Measurements from ENCODE around the gene LRRN2.

Gene LRRN2

GRCh38 chr1:204713541-204713940, 28.0 kb upstream of the LRRN2 start:
- TF ChIP-seq FOXM1 (IDR thresholded peaks at IDR 0.05; ENCODE audit: borderline replicate concordance, low read depth): no peak
- no peak for TF ChIP-seq EP300 (IDR thresholded peaks at IDR 0.05; ENCODE audit: borderline replicate concordance)
- no peak for TF ChIP-seq ZBTB7A (IDR thresholded peaks at IDR 0.05; ENCODE audit: low read depth)
- no peak for TF ChIP-seq TEAD4 (IDR thresholded peaks at IDR 0.05)
- no peak for TF ChIP-seq REST (IDR thresholded peaks at IDR 0.05; ENCODE audit: low read depth)
- no peak for TF ChIP-seq USF1 (IDR thresholded peaks at IDR 0.05)
- TF ChIP-seq YY1 (IDR thresholded peaks at IDR 0.05; ENCODE audit: low read depth): no peak
- no peak for TF ChIP-seq CREB1 (IDR thresholded peaks at IDR 0.05; ENCODE audit: low read depth)
- TF ChIP-seq CEBPB (IDR thresholded peaks at IDR 0.05): no peak

- TF ChIP-seq EP300 (IDR thresholded peaks at IDR 0.05; ENCODE audit: borderline replicate concordance): no peak
- TF ChIP-seq EGR1 (IDR thresholded peaks at IDR 0.05): no peak
- no peak for TF ChIP-seq ZBTB7A (IDR thresholded peaks at IDR 0.05; ENCODE audit: low read depth)
These were observed 27.3 kb upstream of the LRRN2 start for GRCh38 chr1:204712708-204713430.

GRCh38 chr1:204711947-204712701, 26.6 kb upstream of the LRRN2 start:
- no peak for TF ChIP-seq RAD21 (IDR thresholded peaks at IDR 0.05; ENCODE audit: low read depth)
- TF ChIP-seq EGR1 (IDR thresholded peaks at IDR 0.05): no peak
- TF ChIP-seq YY1 (IDR thresholded peaks at IDR 0.05; ENCODE audit: low read depth): no peak
- TF ChIP-seq CREB1 (IDR thresholded peaks at IDR 0.05; ENCODE audit: low read depth): no peak
- TF ChIP-seq REST (IDR thresholded peaks at IDR 0.05; ENCODE audit: low read depth): no peak
- no peak for TF ChIP-seq FOXM1 (IDR thresholded peaks at IDR 0.05; ENCODE audit: borderline replicate concordance, low read depth)
- TF ChIP-seq CEBPB (IDR thresholded peaks at IDR 0.05): no peak
- no peak for TF ChIP-seq EP300 (IDR thresholded peaks at IDR 0.05; ENCODE audit: borderline replicate concordance)
- no peak for TF ChIP-seq NFIC (IDR thresholded peaks at IDR 0.05)
- TF ChIP-seq TCF12 (IDR thresholded peaks at IDR 0.05; ENCODE audit: low read depth): no peak
- no peak for TF ChIP-seq TEAD4 (IDR thresholded peaks at IDR 0.05)
- no peak for TF ChIP-seq USF1 (IDR thresholded peaks at IDR 0.05)

- TF ChIP-seq EGR1 (IDR thresholded peaks at IDR 0.05) (no peak), FOXM1 (IDR thresholded peaks at IDR 0.05; ENCODE audit: borderline replicate concordance, low read depth) (no peak), CEBPB (IDR thresholded peaks at IDR 0.05) (no peak), USF1 (IDR thresholded peaks at IDR 0.05) (no peak), NFIC (IDR thresholded peaks at IDR 0.05) (no peak), MAX (IDR thresholded peaks at IDR 0.05) (no peak), CREB1 (IDR thresholded peaks at IDR 0.05; ENCODE audit: low read depth) (no peak), TCF12 (IDR thresholded peaks at IDR 0.05; ENCODE audit: low read depth) (no peak), REST (IDR thresholded peaks at IDR 0.05; ENCODE audit: low read depth) (no peak)
These were observed 25.8 kb upstream of the LRRN2 start for GRCh38 chr1:204711103-204711946.

Measured in Ishikawa (cell line).